NCI-H2171 treated with DMSO at 0.1 percent for 48 hours (cell line): ENCODE measurements around the gene SMIM10L1.

ENCODE experiments used
- DNase-seq: peaks from one replicate; lab custom pipeline; 2025; lab: John Stamatoyannopoulos, UW

Gene SMIM10L1

GRCh38 chr12:11171145-11171968 lies at the start of gene SMIM10L1:
TSS of gene SMIM10L1 (plus strand) at chr12:11171194. CDS start at chr12:11171357, 163 bp downstream.
- DNase-seq: peak; percentile 78

- DNase-seq: no peak
Measured at GRCh38 chr12:11130382-11130781, 40.6 kb upstream of the SMIM10L1 start.

GRCh38 chr12:11130999-11131398 lies 40.0 kb upstream of the SMIM10L1 start:
- DNase-seq: no peak

- no peak for DNase-seq
Measured at GRCh38 chr12:11133162-11133561, 37.8 kb upstream of the SMIM10L1 start.

GRCh38 chr12:11133816-11134215 lies 37.2 kb upstream of the SMIM10L1 start:
- no peak for DNase-seq

- no peak for DNase-seq
Measured at GRCh38 chr12:11134305-11134704, 36.7 kb upstream of the SMIM10L1 start, which contains the start of gene TAS2R30. TSS of gene TAS2R30 (minus strand) at chr12:11134644. CDS start at chr12:11134244, 400 bp downstream.

GRCh38 chr12:11136075-11136474 lies 34.9 kb upstream of the SMIM10L1 start:
- DNase-seq: no peak

GRCh38 chr12:11143352-11143751 lies 27.6 kb upstream of the SMIM10L1 start:
- no peak for DNase-seq

- DNase-seq: no peak
Measured at GRCh38 chr12:11144297-11144696, 26.7 kb upstream of the SMIM10L1 start.

GRCh38 chr12:11147420-11147819 lies 23.6 kb upstream of the SMIM10L1 start:
- DNase-seq: no peak

- DNase-seq: no peak
Measured at GRCh38 chr12:11150832-11151231, 20.2 kb upstream of the SMIM10L1 start.

- DNase-seq: no peak
Measured at GRCh38 chr12:11152725-11153124, 18.3 kb upstream of the SMIM10L1 start.

- DNase-seq: no peak
Measured at GRCh38 chr12:11154400-11154925, 16.5 kb upstream of the SMIM10L1 start.

- DNase-seq: no peak
Measured at GRCh38 chr12:11158885-11159444, 12.0 kb upstream of the SMIM10L1 start.

GRCh38 chr12:11162502-11162901 lies 8.5 kb upstream of the SMIM10L1 start:
- DNase-seq: no peak

GRCh38 chr12:11164384-11164783 lies 6.6 kb upstream of the SMIM10L1 start:
- no peak for DNase-seq

GRCh38 chr12:11166300-11166699 lies 4.7 kb upstream of the SMIM10L1 start:
- DNase-seq: no peak

GRCh38 chr12:11170810-11171144 lies 217 bp upstream of the SMIM10L1 start:
- DNase-seq: no peak

- peak; percentile 12 for DNase-seq
Measured at GRCh38 chr12:11171969-11172675, 1.1 kb downstream of the SMIM10L1 start.

- no peak for DNase-seq
Measured at GRCh38 chr12:11174022-11174421, 3.0 kb downstream of the SMIM10L1 start.

- DNase-seq: no peak
Measured at GRCh38 chr12:11178250-11178649, 7.3 kb downstream of the SMIM10L1 start.

- DNase-seq: no peak
Measured at GRCh38 chr12:11182529-11182928, 11.5 kb downstream of the SMIM10L1 start.

GRCh38 chr12:11183011-11183410 lies 12.0 kb downstream of the SMIM10L1 start:
- DNase-seq: no peak
